GM23338 (cell line): Measurements from ENCODE around the gene EPX. TPM values are rescaled to one million over a fixed set of nuclear protein-coding genes. Genes with fewer than 3 reads are reported as not detected.

Experiments used
- ATAC-seq: fragments of 200-7000 bp; cut with Tn5 transposase; 3 replicates; pipeline ENCODE4 v1.9.1; 2020
- DNase-seq: peaks from one replicate; pipeline ENCODE4 v3.0.0-alpha.2; 2015; ENCODE audit warnings: low spot score
- H2AFZ ChIP-seq: fragments of 200-600 bp; sonication (generic); 2 replicates; pipeline ENCODE4 v1.8.0; 2016; ENCODE audit warnings: antibody characterized with exemption, mild to moderate bottlenecking, moderate library complexity
- H3F3A ChIP-seq: fragments of 200-600 bp; sonication (generic); replicated peaks from 2 replicates; pipeline ENCODE4 v1.8.0; 2017; ENCODE audit warnings: antibody characterized with exemption, mixed run types, low read depth
- H3K27ac ChIP-seq: fragments of 200-600 bp; sonication (generic); 2 replicates; pipeline ENCODE4 v1.6.1; 2016; ENCODE audit warnings: low read depth
- H3K27me3 ChIP-seq: fragments of 200-600 bp; sonication (generic); 2 replicates; pipeline ENCODE4 v1.8.0; 2016; ENCODE audit warnings: mild to moderate bottlenecking, mixed run types, moderate library complexity; ENCODE audit not compliant: insufficient read depth
- H3K36me3 ChIP-seq: fragments of 200-600 bp; sonication (generic); 2 replicates; pipeline ENCODE4 v1.8.0; 2016; ENCODE audit warnings: mild to moderate bottlenecking; ENCODE audit not compliant: insufficient read depth
- H3K4me1 ChIP-seq: fragments of 200-600 bp; sonication (generic); 2 replicates; pipeline ENCODE4 v1.8.0; 2016; ENCODE audit warnings: mild to moderate bottlenecking, moderate library complexity; ENCODE audit not compliant: insufficient read depth
- H3K4me2 ChIP-seq: fragments of 200-600 bp; sonication (generic); 2 replicates; pipeline ENCODE4 v1.7.1; 2017; ENCODE audit warnings: mixed run types
- H3K4me3 ChIP-seq: fragments of 200-600 bp; sonication (generic); 2 replicates; pipeline ENCODE4 v1.6.1; 2016; ENCODE audit warnings: mixed run types
- H3K79me2 ChIP-seq: fragments of 200-600 bp; sonication (generic); replicated peaks from 2 replicates; pipeline ENCODE4 v1.8.0; 2017; ENCODE audit warnings: mild to moderate bottlenecking; ENCODE audit not compliant: insufficient read depth
- H3K9me2 ChIP-seq: fragments of 200-600 bp; sonication (generic); 2 replicates; pipeline ENCODE4 v1.8.0; 2017; ENCODE audit not compliant: insufficient read depth
- H4K20me1 ChIP-seq: fragments of 200-600 bp; sonication (generic); replicated peaks from 2 replicates; pipeline ENCODE4 v1.8.0; 2017; ENCODE audit warnings: mild to moderate bottlenecking; ENCODE audit not compliant: insufficient read depth
- H3K27ac Mint-ChIP-seq: 2 replicates; pipeline ENCODE4 v1.8.0; 2020; ENCODE audit warnings: inconsistent platforms, mild to moderate bottlenecking, moderate library complexity, mixed read lengths
- H3K27me3 Mint-ChIP-seq: 3 replicates; pipeline ENCODE4 v1.8.0; 2022; ENCODE audit warnings: low read depth, mild to moderate bottlenecking, moderate library complexity, mixed read lengths, inconsistent platforms; ENCODE audit not compliant: insufficient read depth, poor library complexity
- H3K36me3 Mint-ChIP-seq: 3 replicates; pipeline ENCODE4 v1.8.0; 2021; ENCODE audit warnings: low read depth, mild to moderate bottlenecking, inconsistent platforms, moderate library complexity, mixed read lengths
- H3K4me1 Mint-ChIP-seq: 3 replicates; pipeline ENCODE4 v1.8.0; 2020; ENCODE audit warnings: mild to moderate bottlenecking, inconsistent platforms, mixed read lengths
- H3K4me3 Mint-ChIP-seq: 3 replicates; pipeline ENCODE4 v1.8.0; 2021; ENCODE audit warnings: moderate library complexity, mild to moderate bottlenecking, inconsistent platforms, mixed read lengths
- H3K9me3 Mint-ChIP-seq: 3 replicates; pipeline ENCODE4 v1.8.0; 2020; ENCODE audit warnings: moderate library complexity, mild to moderate bottlenecking, inconsistent platforms, mixed read lengths
- CREB1 ChIP-seq: fragments of 250-450 bp; sonication (Bioruptor Pico); IDR thresholded peaks from 2 replicates; pipeline ENCODE4 v1.5.0; 2020; ENCODE audit warnings: low read depth, mild to moderate bottlenecking, moderate library complexity
- JUNB ChIP-seq: IDR thresholded peaks from one replicate; pipeline ENCODE4 v1.6.1; 2016; ENCODE audit warnings: antibody characterized with exemption; ENCODE audit not compliant: unreplicated experiment
- NANOG ChIP-seq: IDR thresholded peaks from 2 replicates; pipeline ENCODE4 v1.6.1; 2016; ENCODE audit warnings: antibody characterized with exemption, borderline replicate concordance
- STAT1 ChIP-seq: IDR thresholded peaks from one replicate; pipeline ENCODE4 v1.6.1; 2016; ENCODE audit warnings: antibody characterized with exemption; ENCODE audit not compliant: unreplicated experiment
- ZNF114 ChIP-seq: fragments of 250-450 bp; sonication (Bioruptor Pico); IDR thresholded peaks from 2 replicates; pipeline ENCODE4 v1.5.0; 2020; ENCODE audit warnings: mild to moderate bottlenecking, moderate library complexity
- ZNF331 ChIP-seq: fragments of 250-450 bp; sonication (Bioruptor Pico); IDR thresholded peaks from 2 replicates; pipeline ENCODE4 v1.5.0; 2020; ENCODE audit warnings: low read depth, mild to moderate bottlenecking, moderate library complexity
- polyA plus RNA-seq: library from polyadenylated mRNA; unstranded; fragments of >200 nt; fragmentation: Nextera tagmentation; extraction: Ambion mirVana; gene quantifications from 2 replicates; pipeline ENCODE4 v1.2.1, GENCODE V29; 2016
- total RNA-seq: library from RNA; depleted of rRNA; stranded (reverse); fragments of >200 nt; shearing (Covaris generic); gene quantifications from 2 replicates; pipeline ENCODE4 v1.2.3, GENCODE V29; 2014
- TF ChIP-seq, protein P1 (sequence below): fragments of 250-450 bp; sonication (Bioruptor Pico); IDR thresholded peaks from 2 replicates; pipeline ENCODE4 v1.5.0; 2020; ENCODE audit warnings: mild to moderate bottlenecking, moderate library complexity
- TF ChIP-seq, protein P2 (sequence below), 2 experiments: fragments of 200-600 bp in 1 of 2; sonication (generic) in 1 of 2; conservative IDR thresholded peaks; 2 replicates each; pipeline versions ENCODE4 v1.5.1 to v1.6.1; 2016 to 2017; ENCODE audit warnings: antibody characterized with exemption in 2 of 2, low read depth in 2 of 2, mild to moderate bottlenecking in 2 of 2, moderate library complexity in 1 of 2
- TF ChIP-seq, protein P3 (sequence below): IDR thresholded peaks from one replicate; pipeline ENCODE4 v1.6.1; 2018; ENCODE audit warnings: antibody characterized with exemption; ENCODE audit not compliant: unreplicated experiment

Gene EPX
- total and polyA plus RNA-seq, 2 experiments from 2014 or later = 0.10 TPM; not detected in 1

DNA sequence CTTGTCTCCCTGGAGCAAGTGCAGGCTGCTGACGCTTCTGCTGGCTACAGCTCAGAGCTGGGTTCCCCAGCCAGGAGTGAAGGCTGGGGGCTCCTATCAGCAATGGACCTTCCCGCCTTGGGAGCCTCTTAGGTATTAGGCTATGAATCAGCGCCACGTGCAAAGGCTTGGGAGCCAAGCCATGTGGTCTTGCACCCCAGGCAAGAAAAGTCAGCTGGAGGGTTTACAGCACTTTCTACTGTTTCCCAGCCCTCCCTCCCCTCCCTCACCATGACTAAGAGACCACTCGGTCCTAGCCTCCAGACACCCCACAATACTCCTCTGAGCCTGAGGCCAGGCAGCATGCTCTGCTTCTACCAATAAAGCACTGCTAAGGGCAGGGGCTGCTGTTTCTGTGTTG, 12.3 kb downstream of the EPX start (continued):
- TF ChIP-seq, protein P1, sequence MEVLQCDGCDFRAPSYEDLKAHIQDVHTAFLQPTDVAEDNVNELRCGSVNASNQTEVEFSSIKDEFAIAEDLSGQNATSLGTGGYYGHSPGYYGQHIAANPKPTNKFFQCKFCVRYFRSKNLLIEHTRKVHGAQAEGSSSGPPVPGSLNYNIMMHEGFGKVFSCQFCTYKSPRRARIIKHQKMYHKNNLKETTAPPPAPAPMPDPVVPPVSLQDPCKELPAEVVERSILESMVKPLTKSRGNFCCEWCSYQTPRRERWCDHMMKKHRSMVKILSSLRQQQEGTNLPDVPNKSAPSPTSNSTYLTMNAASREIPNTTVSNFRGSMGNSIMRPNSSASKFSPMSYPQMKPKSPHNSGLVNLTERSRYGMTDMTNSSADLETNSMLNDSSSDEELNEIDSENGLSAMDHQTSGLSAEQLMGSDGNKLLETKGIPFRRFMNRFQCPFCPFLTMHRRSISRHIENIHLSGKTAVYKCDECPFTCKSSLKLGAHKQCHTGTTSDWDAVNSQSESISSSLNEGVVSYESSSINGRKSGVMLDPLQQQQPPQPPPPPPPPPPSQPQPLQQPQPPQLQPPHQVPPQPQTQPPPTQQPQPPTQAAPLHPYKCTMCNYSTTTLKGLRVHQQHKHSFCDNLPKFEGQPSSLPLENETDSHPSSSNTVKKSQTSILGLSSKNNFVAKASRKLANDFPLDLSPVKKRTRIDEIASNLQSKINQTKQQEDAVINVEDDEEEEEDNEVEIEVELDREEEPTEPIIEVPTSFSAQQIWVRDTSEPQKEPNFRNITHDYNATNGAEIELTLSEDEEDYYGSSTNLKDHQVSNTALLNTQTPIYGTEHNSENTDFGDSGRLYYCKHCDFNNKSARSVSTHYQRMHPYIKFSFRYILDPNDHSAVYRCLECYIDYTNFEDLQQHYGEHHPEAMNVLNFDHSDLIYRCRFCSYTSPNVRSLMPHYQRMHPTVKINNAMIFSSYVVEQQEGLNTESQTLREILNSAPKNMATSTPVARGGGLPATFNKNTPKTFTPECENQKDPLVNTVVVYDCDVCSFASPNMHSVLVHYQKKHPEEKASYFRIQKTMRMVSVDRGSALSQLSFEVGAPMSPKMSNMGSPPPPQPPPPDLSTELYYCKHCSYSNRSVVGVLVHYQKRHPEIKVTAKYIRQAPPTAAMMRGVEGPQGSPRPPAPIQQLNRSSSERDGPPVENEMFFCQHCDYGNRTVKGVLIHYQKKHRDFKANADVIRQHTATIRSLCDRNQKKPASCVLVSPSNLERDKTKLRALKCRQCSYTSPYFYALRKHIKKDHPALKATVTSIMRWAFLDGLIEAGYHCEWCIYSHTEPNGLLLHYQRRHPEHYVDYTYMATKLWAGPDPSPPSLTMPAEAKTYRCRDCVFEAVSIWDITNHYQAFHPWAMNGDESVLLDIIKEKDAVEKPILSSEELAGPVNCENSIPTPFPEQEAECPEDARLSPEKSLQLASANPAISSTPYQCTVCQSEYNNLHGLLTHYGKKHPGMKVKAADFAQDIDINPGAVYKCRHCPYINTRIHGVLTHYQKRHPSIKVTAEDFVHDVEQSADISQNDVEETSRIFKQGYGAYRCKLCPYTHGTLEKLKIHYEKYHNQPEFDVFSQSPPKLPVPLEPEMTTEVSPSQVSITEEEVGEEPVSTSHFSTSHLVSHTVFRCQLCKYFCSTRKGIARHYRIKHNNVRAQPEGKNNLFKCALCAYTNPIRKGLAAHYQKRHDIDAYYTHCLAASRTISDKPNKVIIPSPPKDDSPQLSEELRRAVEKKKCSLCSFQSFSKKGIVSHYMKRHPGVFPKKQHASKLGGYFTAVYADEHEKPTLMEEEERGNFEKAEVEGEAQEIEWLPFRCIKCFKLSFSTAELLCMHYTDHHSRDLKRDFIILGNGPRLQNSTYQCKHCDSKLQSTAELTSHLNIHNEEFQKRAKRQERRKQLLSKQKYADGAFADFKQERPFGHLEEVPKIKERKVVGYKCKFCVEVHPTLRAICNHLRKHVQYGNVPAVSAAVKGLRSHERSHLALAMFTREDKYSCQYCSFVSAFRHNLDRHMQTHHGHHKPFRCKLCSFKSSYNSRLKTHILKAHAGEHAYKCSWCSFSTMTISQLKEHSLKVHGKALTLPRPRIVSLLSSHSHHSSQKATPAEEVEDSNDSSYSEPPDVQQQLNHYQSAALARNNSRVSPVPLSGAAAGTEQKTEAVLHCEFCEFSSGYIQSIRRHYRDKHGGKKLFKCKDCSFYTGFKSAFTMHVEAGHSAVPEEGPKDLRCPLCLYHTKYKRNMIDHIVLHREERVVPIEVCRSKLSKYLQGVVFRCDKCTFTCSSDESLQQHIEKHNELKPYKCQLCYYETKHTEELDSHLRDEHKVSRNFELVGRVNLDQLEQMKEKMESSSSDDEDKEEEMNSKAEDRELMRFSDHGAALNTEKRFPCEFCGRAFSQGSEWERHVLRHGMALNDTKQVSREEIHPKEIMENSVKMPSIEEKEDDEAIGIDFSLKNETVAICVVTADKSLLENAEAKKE (CRISPR knock-in tag) = no peak
- TF ChIP-seq ZNF331 (CRISPR knock-in tag) = no peak
- no peak for TF ChIP-seq ZNF114 (CRISPR knock-in tag)
- no peak for TF ChIP-seq CREB1 (CRISPR knock-in tag)
- TF ChIP-seq STAT1 = no peak
- TF ChIP-seq, protein P2, sequence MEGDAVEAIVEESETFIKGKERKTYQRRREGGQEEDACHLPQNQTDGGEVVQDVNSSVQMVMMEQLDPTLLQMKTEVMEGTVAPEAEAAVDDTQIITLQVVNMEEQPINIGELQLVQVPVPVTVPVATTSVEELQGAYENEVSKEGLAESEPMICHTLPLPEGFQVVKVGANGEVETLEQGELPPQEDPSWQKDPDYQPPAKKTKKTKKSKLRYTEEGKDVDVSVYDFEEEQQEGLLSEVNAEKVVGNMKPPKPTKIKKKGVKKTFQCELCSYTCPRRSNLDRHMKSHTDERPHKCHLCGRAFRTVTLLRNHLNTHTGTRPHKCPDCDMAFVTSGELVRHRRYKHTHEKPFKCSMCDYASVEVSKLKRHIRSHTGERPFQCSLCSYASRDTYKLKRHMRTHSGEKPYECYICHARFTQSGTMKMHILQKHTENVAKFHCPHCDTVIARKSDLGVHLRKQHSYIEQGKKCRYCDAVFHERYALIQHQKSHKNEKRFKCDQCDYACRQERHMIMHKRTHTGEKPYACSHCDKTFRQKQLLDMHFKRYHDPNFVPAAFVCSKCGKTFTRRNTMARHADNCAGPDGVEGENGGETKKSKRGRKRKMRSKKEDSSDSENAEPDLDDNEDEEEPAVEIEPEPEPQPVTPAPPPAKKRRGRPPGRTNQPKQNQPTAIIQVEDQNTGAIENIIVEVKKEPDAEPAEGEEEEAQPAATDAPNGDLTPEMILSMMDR (conservative IDR thresholded peaks at IDR 0.05; ENCODE audit: low read depth in 2 of 2) = no peak
- TF ChIP-seq JUNB = no peak

DNA sequence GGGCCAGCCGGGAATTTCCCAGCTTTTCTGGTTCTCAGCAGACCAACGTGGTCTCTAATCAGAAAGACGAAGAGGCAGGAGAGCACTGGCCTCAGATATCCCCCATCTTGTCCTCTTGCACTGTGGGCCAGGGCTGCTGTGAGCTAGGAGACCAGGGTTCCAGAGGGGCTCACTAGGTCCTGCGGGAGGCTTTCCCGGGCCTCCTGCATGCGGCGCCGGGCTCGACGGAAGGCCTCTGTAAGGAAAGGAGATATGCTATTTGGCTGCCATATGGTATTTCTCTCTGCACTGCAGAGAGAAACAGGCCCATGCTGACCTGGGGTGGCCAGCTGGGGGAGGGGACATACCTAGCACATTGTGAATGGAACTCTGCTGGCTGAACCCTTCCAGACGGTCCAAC, 13.4 kb downstream of the EPX start:
- Histone ChIP-seq H3F3A (no peaks in the 10 kb centered on the region), H3K27me3 (no peaks in the 10 kb centered on the region), H4K20me1 (no peaks in the 10 kb centered on the region; the same call in 1 of the 2 replicates), H3K36me3 (no peaks in the 10 kb centered on the region), H2AFZ (no peak overlapping the region), H3K79me2 (no peaks in the 10 kb centered on the region), H3K27ac (no peak overlapping the region), H3K9me2 (no peaks in the 10 kb centered on the region), H3K4me2 (no peak overlapping the region), H3K4me1 (no peaks in the 10 kb centered on the region), H3K4me3 (no peak overlapping the region)
- Mint-ChIP-seq H3K27me3 (peaks cover 4% of the 10 kb centered on the region), H3K4me1 (no peaks in the 10 kb centered on the region), H3K36me3 (peaks cover 14% of the 10 kb centered on the region), H3K9me3 (no peaks in the 10 kb centered on the region), H3K4me3 (no peak overlapping the region), H3K27ac (no peak overlapping the region)
- ATAC-seq = no peak
- TF ChIP-seq, protein P3, sequence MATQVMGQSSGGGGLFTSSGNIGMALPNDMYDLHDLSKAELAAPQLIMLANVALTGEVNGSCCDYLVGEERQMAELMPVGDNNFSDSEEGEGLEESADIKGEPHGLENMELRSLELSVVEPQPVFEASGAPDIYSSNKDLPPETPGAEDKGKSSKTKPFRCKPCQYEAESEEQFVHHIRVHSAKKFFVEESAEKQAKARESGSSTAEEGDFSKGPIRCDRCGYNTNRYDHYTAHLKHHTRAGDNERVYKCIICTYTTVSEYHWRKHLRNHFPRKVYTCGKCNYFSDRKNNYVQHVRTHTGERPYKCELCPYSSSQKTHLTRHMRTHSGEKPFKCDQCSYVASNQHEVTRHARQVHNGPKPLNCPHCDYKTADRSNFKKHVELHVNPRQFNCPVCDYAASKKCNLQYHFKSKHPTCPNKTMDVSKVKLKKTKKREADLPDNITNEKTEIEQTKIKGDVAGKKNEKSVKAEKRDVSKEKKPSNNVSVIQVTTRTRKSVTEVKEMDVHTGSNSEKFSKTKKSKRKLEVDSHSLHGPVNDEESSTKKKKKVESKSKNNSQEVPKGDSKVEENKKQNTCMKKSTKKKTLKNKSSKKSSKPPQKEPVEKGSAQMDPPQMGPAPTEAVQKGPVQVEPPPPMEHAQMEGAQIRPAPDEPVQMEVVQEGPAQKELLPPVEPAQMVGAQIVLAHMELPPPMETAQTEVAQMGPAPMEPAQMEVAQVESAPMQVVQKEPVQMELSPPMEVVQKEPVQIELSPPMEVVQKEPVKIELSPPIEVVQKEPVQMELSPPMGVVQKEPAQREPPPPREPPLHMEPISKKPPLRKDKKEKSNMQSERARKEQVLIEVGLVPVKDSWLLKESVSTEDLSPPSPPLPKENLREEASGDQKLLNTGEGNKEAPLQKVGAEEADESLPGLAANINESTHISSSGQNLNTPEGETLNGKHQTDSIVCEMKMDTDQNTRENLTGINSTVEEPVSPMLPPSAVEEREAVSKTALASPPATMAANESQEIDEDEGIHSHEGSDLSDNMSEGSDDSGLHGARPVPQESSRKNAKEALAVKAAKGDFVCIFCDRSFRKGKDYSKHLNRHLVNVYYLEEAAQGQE = no peak
- TF ChIP-seq ZNF114 (CRISPR knock-in tag) = no peak
- TF ChIP-seq NANOG = no peak
- no peak for DNase-seq
